HG03460 (cell line): ENCODE results near the gene MZB1.

Experiments
- ATAC-seq: cut with Tn5 transposase; IDR thresholded peaks from one replicate; pipeline ENCODE4 v1.9.1; 2021; ENCODE audit not compliant: unreplicated experiment

The MZB1 gene

GRCh38 chr5:139389701-139390638 is at the start of gene MZB1:
MZB1 (minus strand) TSS chr5:139389913; CDS start chr5:139389856, 57 bp downstream.
- ATAC-seq = peak; percentile 37

- ATAC-seq = peak; percentile 85
Observed at GRCh38 chr5:139439013-139439903, 49.5 kb upstream of the MZB1 start, which contains the start of gene DNAJC18. DNAJC18 (minus strand) TSS chr5:139439525; CDS start chr5:139439445, 80 bp downstream.

DNA sequence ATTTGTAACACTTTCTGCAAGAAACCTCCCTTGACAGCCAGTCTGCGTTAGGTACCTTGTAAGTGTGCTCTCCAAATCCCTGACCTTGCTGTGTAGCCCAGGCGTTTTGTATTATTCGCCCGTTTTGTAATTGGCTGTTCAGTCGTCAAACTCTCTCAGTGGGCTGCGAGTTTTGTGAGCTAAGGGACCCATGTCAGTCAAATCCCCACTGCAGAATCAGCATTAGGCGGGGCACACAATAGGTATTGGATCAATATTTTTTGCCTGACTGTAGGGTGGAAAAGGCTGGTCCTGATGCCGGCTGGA is 48.9 kb upstream of the MZB1 start:
- ATAC-seq = no peak

- no peak for ATAC-seq
Observed at GRCh38 chr5:139435676-139436075, 46.0 kb upstream of the MZB1 start.

GRCh38 chr5:139431706-139432105 is 42.0 kb upstream of the MZB1 start:
- no peak for ATAC-seq

DNA sequence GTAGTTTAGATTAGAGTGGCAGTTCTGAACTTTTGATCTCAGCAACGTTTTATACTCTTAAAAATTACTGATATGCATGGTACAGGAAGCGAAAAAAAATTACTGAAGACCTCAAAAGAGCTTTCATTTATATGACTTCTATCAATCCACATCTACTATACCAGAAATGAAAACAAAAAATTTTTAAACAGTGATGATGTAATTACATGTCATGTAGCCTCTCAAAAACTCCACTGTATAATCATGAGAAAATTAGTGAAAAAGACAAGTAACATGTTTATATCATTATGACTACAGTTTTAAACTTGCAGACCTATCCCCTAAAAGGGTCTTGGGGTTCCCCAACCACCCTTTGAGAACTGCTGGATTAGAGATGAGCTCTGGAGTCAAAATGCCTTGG is 40.3 kb upstream of the MZB1 start:
- ATAC-seq = no peak

- ATAC-seq = no peak
Observed at GRCh38 chr5:139426203-139426885, 36.6 kb upstream of the MZB1 start.

DNA sequence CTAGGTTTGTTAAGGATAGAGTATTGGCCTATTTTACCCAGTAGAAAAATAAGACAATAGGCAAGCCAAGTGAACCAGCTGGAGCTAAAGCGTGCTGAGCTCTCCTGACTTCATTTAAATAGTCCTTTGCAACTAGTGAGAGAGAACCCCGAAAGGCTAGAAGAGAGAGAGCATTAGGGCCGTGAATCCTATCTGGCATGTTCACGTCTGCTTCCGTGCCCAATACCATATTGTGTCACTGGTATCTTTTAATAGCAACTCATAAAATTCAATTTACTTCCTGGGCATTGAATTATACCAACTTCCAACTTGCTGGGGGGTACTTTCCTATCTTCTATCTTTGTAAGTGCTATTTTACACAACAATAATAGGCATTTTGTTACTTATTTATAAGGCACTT is 35.8 kb upstream of the MZB1 start:
- ATAC-seq = no peak

GRCh38 chr5:139422307-139422893 is 32.7 kb upstream of the MZB1 start:
- ATAC-seq = peak; percentile 70

DNA sequence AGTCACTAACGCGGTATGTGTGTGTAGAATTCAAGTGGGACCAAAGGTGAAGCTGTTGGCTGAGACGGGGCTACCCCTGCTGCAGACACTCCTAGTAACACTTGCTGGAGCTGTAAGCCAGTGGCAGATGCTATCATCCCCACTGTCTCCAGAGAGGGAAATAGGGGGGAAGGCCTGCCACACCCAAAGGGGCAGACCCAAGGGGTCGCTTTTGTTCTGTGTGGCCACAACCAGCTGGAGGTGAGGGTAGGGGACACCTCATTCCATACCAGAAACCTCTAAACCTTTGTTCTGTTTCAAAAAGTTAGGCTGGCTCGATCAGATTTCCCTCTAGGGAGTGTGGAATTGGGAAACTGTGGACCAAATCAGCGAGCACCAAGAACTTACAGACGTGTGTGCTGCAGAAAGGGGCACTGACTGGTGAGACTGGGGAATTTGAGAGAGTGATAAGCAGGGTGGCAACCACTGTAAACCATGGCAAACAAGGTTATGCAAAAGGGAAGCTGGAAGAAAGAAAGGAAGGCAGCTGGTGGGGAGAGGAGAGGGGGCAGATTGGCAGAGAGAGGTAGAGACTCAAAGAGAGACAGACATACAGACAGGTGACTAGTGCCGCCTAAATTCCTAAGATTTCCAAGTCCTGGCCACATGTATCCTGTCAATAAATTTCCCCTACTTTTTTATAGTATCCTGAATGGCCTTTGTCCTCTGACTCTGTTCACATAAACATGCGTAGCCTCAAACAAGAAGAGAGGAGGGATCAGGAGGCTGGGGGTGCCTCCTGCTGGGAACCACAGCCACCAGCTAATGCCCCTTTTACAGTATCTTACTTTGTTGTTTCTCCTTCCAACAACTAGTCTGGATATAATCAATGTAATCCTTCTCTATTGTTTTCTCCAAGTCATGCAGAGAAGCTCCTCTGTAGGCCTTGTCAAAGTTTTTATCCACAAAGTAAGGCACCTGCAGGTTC is 29.8 kb upstream of the MZB1 start:
- no peak for ATAC-seq

DNA sequence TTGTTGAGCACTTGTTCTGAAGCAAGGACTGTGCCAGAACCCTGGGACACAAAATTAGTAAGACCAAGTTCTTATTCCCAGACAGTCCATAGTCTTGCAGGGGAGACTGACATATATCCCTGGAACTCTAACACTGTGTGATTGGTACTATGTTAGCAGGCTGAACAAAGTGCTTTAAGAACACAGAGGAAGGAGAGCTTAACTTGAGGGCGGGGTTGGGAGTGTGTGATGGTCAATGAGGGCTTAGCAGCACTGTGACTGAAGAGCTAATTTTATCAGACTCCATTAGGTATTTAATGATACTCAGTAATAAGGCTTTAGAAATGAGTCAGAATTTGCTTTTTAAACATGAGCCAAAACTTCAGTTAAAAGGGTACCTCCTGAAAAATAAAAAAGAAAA is 29.1 kb upstream of the MZB1 start:
- no peak for ATAC-seq

- ATAC-seq = no peak
Observed at GRCh38 chr5:139417214-139417613, 27.5 kb upstream of the MZB1 start.

DNA sequence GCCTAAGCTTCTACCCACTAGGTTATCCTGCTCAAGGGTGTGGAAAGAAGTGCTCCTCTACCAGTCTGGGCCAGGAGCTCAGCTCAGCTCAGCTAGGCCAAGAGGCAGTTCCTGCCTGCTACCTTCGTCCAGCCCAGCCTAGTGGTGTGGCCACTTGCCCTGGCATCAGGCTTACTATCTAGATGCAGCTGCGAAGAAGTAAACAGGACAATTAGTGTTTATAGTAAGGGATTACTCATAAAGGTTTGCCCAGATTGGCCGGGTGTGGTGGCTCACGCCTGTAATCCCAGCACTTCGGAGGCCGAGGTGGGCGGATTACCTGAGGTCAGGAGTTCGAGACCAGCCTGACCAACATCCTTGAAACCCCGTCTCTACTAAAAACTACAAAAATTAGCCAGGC is 26.9 kb upstream of the MZB1 start:
- ATAC-seq = no peak

GRCh38 chr5:139415869-139416268 is 26.2 kb upstream of the MZB1 start:
- no peak for ATAC-seq

- no peak for ATAC-seq
Observed at GRCh38 chr5:139415221-139415861, 25.6 kb upstream of the MZB1 start.

- no peak for ATAC-seq
Observed at GRCh38 chr5:139414581-139415130, 24.9 kb upstream of the MZB1 start.

DNA sequence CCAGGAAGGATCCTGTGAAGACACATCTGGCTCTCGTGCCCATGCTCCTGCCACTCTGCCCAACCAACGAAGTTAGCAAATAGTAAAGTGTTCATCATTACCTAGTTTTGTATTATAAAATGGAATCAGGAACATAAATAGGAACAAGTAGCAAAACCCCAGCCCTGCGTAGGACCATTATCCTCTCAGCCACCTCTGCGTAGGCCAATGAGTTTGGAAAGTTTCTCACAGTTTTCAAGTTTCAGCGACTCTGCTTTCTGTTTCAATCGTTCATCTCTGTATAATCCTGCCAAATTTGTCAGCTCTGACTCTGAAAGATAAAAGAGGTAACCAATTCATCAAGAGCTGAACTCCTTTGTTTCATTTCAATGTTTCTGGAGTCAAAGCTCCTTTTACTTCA is 24.2 kb upstream of the MZB1 start:
- no peak for ATAC-seq

GRCh38 chr5:139413153-139413552 is 23.4 kb upstream of the MZB1 start:
- no peak for ATAC-seq
